Bronchus fibroblast of lung (primary cell): ENCODE results near the gene STX1A. TPM values are rescaled to one million over a fixed set of nuclear protein-coding genes. Genes with fewer than 3 reads are reported as not detected.

Experiments
- total RNA-seq: library from RNA; depleted of rRNA; stranded (reverse); fragments of >200 nt; gene quantifications from 2 replicates; pipeline ENCODE4 v1.2.3, GENCODE V29; 2015

Gene STX1A
- total RNA-seq: 3.0 and 4.3 TPM in 2 replicates

GRCh38 chr7:73718905-73719805 is at the start of gene STX1A:
Gene STX1A, minus strand, starts transcription at chr7:73719669. Its CDS starts 38 bp downstream, at chr7:73719631.

GRCh38 chr7:73738612-73739386 is 19.3 kb upstream of the STX1A start, which contains the start of gene ABHD11:
Gene ABHD11, minus strand, starts transcription at chr7:73738802. Its CDS starts 32 bp downstream, at chr7:73738770.

GRCh38 chr7:73683056-73683787 is 36.2 kb downstream of the STX1A start, which contains the start of the genes BUD23 and DNAJC30:
Gene BUD23, plus strand, starts transcription at chr7:73683597. Its CDS starts 29 bp downstream, at chr7:73683626.
Gene DNAJC30, minus strand, starts transcription at chr7:73683453. Its CDS starts 30 bp downstream, at chr7:73683423.

GRCh38 chr7:73667344-73668102 is 51.9 kb downstream of the STX1A start, which contains the start of gene VPS37D:
Gene VPS37D, plus strand, starts transcription at chr7:73667831. Its CDS starts 128 bp downstream, at chr7:73667959.

Other genes starting within 250 kb of the STX1A start
- gene BAZ1B, start 197.4 kb downstream of the STX1A start, total RNA-seq: 32.7 and 35.5 TPM in 2 replicates
- gene BCL7B, start 162.0 kb downstream of the STX1A start, total RNA-seq: 43.7 and 52.3 TPM in 2 replicates
- 71.1 and 79.1 TPM in 2 replicates for gene TBL2, start 141.1 kb downstream of the STX1A start, total RNA-seq
- gene MLXIPL, start 95.1 kb downstream of the STX1A start, total RNA-seq: 0.67 and 2.4 TPM in 2 replicates
- 0.89 and 1.8 TPM in 2 replicates for gene VPS37D, start 51.8 kb downstream of the STX1A start, total RNA-seq
- 5.2 and 6.2 TPM in 2 replicates for gene DNAJC30, start 36.2 kb downstream of the STX1A start, total RNA-seq
- gene BUD23, start 36.1 kb downstream of the STX1A start, total RNA-seq: 74.3 and 79.7 TPM in 2 replicates
- gene ABHD11, start 19.1 kb upstream of the STX1A start, total RNA-seq: 25.9 and 26.3 TPM in 2 replicates
- not detected in 2 replicates for gene CLDN3, start 50.6 kb upstream of the STX1A start, total RNA-seq
- 1.2 and 1.7 TPM in 2 replicates for gene CLDN4, start 111.3 kb upstream of the STX1A start, total RNA-seq
- 1.5 and 2.9 TPM in 2 replicates for gene METTL27, start 122.8 kb upstream of the STX1A start, total RNA-seq
- not detected in 2 replicates for gene TMEM270, start 141.5 kb upstream of the STX1A start, total RNA-seq